Retina (tissue), 1 donor: ENCODE results near the gene SHC1.
A peak's percentile ranks its signal among the peaks of the same experiment; 100 is the strongest.

Experiments
- DNase-seq: peaks from one replicate; pipeline ENCODE4 v3.0.0-alpha.2; 2016

SHC1 gene

DNA sequence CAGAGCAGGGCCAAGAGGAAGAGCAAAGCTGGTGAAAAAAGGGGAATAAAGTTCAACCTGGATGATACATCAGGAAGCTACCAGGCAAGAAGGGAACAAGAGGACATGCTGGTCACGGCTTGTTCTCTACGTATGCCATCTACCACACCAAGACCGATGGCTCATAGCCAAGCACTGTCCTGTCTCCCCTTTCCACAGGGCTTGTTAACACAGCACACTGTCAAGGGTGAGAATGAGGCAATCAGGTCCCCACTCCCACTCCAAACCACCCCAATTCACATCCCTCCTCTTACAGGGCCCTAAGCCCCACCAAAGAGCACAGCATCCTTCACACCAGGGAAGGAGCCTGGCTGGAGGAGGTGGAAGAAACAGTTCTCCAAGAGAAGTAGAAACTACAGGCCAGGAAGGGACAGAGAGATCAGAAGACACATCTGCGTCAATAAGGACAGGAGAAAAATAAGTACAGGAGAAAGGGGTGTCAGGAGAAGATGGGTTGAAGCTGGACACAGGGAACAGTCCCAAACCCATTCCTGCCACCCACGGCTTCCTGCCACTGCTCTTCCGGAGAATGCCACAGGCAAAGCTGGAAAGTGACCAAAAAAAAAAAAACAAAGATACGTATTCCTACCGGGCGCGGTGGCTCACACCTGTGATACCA lies 923 bp upstream of the SHC1 start:
- no peak for DNase-seq

DNA sequence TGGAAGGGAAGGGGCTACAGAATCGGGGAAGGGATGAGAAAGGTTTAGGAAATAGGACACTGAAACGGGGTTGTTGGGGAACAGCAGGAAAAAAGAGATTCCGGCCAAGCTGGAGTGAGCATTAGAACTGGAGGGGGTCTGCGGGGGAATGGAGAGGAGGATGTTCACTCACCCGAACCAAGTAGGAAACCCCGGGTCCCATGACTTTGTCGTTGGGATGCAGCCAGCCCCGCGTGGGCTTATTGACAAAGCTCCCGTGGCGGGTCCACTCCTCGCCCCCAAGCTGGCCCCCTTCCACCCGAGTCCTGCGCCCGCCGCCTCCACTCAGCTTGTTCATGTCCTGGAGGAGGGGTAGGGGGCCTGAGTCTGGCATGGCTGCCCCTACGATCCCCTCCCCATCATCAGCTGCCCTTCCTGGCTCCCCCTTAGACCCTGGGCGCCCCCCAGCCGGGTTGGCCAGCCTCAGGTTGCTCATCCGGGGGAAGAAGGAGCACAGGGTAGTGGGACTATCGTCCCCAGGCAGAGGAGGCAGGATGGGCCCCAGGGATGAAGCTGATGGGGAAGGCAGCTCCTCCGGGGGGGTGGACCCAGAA lies 591 bp downstream of the SHC1 start:
- no peak for DNase-seq

DNA sequence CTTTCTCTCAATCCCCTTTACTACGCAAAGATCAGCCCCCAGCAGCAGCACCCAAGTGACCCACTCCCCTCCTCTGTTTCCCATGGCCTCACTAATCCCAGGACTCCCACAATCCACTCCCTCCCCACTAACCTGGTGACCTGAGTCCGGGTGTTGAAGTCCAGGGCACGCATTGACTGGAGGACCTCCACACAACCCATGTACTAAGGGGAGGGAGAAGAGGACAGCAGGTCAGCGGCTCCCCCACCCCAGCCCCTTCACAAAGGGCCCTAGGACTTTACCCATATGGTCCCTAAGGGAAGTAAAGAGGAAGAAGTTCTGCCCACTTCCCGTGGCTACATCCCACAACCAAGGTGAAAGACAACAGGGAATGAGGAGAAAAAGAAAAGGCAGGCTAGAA lies 1.3 kb downstream of the SHC1 start:
- DNase-seq, result no peak

DNA sequence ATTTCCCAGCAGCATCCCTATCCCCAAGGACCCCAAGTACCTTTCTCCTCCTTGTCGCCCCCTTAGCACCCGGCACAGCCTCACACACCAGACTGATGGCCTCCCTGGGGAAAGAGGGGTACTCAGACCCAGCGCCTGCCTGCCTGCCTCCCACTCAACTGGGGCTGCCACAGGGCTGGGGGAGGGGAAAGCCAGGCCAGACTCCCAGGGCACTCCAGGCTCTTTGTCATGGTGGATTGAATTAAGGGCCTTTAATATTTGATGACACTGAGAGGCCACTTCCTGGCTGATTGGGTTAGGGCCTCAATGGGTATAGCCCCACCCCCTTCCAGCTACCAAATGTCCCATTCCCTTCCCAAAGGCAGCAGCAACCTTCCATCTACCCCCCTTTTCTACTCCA lies 1.8 kb downstream of the SHC1 start:
- DNase-seq, result peak; percentile 53

DNA sequence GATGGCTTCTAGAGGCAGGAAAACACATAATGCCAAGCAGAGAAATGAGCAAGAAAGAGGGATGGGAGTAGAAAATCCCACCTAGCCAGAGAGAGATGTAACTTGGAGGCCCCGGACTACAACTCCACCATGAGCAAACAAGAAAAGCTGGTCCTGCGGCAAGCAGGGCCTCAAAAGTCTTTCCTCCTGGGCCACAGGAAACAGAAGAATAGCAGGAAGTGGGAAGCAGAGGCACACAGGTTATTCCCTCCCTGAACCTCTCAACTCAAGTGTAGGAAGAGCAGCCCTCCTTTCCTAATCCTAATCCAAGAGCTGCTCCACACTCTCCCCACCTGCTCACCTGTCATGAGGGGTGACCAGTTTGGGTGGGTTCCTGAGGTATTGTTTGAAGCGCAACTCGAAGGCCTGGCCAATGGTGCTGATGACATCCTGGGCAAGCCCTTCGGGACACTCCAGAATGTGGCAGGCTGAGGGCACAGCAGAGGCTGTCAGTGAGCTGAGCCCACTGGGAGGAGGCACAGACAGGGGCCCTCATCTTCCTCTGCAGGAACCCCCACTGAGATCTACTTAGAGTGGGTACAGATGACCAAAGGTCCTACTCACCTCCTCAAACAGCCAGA lies 3.1 kb downstream of the SHC1 start:
- no peak for DNase-seq

DNA sequence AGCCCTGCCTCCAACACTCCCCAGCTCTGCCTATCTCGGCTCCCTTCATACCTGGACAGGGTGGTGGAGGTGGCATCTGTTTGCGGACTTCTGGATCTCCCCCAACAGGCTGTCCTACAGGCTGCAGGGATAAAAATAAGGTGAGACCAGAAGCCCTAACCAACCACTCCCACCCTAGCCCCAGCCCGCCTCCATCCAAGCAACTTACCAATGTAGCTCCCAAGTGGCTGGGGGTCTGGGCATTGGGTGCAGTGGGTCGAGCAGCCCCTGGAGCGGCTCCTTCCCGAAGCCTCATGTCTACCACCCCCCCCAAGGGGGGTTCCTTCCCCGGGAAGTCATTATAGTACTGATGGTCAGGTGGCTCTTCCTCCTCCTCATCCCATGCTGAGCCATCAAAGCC lies 4.4 kb downstream of the SHC1 start:
- no peak for DNase-seq

DNA sequence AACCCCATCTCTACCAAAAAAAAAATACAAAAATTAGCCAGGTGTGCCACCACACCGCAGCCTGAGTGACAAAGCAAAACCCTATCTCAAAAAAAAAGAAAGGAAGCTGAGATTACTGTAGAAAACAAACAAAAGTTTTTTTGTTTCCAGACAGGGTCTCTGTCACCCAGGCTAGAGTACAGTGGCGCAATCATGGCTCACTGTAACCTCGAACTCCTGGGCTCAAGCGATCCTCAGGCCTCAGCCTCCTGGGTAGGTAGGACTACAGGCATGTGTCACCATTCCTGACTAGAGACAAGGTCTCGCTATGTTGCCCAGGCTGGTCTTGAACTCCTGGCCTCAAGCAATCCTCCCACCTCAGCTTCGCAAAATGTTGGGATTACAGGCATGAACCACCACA lies 6.2 kb downstream of the SHC1 start:
- no peak for DNase-seq

DNA sequence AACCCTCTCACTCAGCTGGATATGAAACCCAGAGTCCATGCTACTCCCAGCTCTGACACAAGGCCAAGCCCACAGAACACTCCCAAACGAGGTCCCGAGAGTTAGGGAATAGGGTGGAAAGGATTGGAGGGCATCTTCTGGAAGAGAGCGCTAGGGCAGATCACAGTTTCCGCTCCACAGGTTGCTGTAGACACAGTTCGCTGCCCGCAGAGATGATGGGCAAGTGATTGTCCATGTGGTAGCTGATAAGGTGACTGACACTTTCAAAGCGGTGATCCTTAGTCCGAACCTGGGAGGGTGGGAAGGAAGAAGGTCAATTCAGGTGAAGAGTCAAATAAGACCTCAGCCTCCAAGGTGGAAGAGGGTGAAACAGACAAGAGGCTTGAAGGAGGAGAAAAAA lies 6.9 kb downstream of the SHC1 start:
- DNase-seq, result no peak

DNA sequence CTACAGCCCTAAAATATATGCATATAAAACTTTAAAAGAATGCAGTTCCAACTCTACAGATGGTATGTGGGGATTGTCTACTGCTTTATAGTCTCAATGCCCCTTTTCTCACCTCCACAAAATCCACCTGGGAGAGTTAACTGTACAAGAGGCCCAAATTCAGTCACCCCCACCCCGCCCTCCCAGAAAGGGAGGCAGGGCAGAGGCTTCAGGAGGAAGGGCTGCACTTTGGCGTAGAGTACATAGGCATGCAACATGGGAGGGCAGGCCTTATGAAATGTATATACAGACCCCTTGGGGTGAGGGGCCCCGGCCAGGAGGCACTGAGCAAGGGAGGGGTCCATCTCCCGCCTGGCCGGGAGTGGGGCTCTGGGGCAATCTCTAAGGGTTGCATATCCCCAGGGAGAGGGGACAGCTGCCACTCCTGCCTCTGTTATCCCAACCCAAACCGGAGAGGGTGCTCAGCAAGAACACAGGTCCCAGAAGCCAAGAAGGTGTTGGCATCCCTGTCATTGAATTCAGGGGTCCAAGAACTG lies 7.7 kb downstream of the SHC1 start:
- no peak for DNase-seq

DNA sequence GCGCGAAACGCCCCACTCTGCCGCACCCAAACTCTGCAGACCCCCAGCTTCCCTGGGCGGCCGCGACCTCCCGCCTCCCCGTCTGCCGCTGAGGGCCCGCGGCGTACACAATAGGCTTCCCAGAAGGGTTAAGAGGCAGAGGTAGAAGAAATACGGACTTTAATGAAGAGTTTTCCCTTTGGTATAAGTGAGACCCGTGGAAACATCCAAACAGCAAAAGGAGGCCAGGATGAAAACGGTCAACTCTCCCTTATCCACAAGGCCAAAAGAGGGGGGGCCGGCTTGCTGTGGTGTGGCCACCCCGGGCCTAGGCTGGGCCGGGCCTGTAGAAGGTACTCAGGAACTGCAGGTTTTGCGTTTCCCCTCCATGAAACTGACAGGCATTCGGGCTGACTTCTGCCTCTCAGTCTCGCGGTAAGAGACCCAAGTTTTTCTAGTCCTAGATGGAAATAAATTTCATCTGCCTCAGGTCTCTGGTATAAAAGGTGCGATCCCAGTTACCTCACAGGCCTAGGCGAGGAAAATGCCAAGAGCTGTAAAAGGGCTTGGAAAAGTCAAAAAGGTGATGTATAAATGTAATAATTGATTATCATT lies 8.3 kb downstream of the SHC1 start:
- no peak for DNase-seq

DNA sequence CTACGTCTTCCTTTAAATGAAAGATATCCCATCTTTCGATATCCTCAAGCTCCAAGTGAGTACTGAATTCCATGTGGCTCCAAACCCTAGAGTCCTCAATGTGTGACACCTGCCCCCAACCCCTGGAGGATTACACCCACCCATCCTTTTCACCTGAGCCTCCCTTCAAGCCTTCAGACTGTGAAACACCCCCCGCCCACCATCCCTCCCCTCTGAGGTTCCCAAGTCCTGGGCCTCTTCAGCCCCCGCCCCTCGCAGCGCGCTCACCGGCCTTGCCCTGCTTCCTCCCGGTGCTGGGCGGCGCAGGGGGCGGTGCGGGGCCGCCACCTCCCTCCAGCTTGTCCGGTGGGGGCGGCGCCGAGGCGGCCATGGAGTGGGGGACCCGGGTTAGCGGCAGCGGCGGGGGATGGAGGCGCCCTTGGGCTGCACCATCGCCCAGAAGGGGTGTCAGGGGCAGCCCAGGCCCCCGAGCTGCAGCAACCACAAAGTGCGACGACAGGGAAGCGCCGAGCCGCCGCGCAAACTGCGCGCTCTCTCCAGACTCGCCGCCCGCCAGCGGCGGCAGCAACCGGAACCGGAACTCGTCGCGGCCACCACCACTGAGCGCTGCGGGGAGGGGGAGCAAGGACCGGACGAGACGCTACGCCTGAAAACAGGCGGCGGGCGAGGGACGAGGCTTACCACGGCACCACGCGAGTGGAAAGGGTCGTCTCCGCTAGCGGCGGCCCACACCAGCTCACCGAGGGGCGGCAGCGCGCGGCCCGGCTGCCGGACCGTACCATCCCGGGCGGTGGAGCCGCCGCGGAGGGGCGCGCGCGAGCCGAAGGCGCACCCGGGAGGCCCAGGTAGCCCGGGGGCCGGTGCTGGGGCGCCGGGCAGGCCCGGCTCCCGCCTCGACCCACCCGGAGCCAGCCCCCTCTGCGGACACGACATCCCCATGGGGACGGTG lies 9.1 kb downstream of the SHC1 start, which contains the start of gene PYGO2:
PYGO2 (minus strand) TSS at position 576 of the 949 bp plus-strand sequence; CDS start at position 370, 206 bp downstream.
- peak; percentile 94 for DNase-seq

DNA sequence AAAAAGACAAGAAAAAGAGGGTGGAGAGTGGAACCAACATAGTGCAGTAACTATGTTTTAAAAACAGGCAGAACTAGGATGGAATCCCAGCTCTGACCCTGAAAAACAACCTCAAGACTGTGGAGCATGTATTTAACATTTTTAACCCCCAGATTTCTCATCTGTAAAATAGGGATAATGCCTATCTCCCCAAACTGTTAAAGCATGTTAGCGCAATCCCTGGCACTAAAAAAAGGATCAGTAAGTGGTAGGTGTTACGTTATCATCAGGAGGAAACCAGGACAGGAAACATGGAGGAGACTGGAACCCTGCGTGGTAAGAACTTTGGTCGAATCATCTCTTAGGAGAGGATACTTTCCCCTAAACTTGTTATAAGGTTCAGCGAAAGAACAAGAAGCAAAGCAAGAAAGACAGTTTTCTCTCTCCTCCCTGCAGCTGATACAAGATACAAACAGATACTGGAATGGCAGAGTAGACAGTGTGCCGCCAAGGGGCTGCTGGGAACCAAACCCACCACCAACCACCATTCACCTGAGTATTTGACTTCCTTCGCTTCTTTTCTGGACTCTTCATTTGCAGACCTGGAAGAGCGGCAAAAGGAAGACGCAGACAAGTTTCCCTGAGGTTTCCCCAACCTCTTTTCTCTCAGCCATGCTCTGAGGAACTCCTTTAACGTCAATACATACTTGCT lies 10.0 kb downstream of the SHC1 start:
- no peak for DNase-seq

DNA sequence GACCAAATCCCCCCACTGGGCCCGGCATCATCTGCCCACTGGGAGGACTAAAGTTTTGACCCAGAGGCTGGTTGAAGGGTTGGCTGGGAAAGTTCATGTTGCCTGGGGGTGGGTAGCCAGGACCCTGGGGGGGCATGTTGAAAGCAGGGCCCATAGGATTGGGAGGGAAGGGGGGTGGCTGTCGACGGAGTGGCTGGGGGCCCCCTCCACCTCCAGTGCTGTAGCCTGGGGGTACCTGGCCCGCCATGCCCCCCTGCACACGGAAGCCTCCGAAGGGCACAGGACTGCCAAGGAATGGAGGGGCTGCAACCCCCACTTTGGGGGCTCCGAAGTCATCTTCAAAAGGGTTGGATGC lies 11.1 kb downstream of the SHC1 start:
- DNase-seq, result no peak

DNA sequence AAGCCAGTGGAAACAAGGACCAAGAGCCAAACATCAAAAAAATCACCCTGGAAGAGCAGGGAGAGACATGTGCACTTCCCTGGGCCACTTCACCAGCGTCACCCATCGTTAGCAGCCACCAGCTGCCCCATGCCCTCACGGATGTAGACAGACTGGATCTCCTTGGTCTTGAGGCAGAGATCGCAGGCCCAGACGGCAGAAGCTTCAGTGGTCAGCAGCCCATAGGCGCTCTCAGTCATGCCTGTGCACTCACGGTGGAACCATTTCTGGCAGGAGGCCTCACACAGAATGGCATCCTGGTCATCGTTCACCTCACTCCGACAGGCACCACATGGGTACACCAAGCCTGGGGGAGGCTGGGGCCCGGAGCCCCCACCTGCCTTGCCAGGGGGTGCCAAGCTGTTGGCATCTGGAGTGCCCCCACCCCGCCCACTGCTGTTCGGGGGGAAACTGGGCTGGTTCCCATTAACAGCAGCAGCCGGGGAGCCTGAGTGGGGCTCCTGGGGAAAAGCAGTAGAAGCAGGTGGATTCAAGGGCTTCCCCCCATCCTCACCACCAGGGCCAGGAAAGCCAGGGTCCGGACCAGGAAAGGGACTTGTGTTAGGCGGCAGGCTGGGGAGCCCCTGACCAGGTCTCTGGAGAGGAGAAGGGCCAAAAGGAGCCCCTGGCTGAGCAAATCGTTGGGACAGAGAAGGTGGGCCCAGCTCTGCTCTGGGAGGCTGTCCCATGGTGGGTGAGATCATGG lies 11.7 kb downstream of the SHC1 start:
- DNase-seq, result no peak

DNA sequence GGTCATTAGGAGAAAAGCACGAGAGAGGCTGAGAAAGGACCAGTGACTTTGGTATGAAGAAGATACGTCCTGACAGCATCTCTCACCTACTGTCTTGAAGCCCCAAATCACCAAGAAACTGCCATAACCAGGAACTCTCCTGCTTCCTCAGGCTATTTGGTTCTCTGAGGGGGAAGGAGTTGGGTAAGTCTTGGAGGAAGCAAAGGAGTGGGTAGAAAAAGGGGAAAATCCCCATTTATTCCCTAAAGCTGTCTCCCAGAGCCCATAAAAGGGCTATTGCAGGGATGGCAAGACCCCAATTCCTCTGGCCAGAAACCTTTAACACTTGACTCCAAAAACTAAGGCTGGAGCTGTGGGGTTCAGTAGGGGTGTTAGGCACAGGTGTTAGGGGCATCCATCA lies 12.5 kb downstream of the SHC1 start:
- no peak for DNase-seq

DNA sequence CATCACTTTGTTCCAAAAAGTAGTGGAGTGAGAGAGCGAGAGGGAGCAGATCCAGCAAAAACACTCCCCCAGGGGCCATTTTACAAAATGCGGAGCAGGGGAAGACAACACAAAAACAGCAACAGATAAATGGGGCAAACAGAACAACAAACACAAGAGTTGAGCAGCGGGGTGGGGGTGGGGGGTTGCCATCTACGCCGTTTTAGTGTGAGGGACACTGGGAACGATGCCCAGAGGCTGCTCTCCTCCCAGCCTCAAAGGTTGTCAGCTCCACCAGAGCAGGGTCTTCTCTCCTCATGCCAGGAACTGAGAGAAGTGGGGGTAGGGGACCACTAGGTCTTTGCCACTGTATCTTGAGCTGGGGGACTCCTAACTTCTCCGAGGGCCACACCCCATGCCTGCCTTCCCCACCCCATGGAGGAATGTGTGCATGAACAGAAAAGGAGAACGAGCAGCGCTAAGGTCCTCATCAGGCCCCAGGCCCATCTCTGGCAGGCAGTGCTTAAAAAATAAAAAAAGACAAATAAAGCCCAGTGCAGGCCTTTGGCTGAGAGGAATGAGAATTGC lies 13.4 kb downstream of the SHC1 start:
- no peak for DNase-seq

DNA sequence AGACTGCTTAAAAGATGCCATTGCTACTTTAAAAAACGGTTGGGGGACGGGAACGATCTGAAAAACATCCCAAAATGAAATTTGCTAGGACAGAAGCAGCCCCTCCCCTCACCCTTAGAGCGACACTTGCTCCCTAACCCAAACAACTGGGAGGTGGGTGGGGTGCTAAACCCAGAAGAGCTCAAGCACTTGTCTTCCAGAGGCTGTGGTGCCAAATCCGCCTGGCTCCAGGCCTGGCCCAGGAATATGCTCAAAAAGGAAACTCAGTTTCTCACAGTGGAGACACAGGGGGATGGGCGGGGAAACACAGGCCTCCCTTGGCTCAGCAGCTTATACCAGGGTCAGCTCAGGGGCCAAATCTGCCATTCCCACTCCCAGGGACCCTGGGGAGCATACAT lies 14.0 kb downstream of the SHC1 start:
- no peak for DNase-seq

DNA sequence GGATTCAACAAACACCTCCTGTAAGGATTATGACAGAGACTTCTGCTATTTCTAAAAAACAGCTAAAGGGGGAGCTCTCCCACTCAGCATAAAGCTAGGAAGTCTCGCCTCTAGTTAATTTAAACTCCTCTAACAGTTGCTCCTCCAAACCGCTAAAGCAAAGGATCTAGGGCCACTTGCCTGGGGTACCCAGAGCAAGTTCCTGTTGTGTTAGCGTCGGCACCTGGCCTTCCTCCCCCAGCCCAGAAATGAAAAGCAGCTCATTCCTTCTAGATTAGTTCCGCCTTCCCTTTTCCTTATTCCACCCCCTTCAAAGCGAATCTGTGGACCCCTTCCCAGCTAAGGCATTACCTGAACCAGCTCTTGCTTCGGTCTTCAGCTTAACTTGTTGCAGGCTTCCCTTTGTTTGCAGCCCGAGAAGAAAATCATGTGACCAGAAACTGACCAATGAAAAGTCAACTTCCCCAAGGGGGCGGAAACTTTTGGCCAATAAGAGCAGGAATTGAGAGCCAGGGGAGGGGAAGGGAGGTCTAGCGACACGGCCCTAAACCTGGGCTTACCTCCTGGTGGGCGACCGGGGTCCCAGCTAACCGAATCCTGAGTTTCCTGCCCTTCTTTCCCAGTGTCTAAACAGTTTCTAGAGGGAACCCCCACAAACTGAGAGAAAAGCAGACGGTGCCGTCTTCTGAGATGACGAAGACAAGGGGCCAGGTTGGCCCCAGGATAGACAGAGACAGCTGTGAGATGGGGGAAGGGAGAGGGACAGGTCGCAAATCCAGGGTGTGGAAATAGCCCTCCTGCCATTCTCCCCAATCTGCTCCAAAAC lies 14.6 kb downstream of the SHC1 start, which contains the start of gene PBXIP1:
PBXIP1 (minus strand) TSS at position 382 of the 826 bp plus-strand sequence. CDS start 2,378 bp downstream, outside the sequence.
- peak; percentile 95 for DNase-seq

DNA sequence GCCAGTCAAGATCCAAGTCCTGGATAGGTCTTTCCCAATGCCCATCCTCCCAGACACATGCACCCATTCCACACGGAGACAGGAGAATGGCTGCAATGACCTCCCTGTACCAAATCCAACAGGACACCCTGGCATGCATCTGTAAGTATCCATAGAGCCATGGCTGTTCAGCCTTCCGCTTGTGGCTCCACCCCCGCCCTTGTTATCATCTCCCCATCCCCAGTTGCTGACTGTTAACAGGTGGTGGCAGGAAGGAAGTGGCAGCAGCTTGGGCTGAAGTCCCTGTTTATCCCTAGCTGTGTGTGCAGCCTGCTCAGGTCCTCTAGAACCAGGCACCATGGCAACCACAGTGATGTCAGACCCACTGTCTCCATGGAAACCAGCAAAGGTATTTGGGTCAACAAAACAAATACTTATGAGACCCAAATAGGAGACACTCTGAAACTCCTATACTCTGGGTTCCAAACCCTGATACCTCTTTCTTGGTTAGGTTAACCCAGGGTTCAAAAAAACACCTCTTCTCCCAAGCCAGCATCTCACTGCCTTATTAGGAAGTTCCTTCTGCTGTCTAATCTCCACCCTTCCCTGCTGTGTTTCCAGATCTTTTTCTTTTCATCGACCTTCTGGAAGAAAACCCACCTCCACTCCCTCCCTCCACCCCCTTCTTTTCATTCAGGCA lies 15.4 kb downstream of the SHC1 start:
- DNase-seq, result peak; percentile 76
